CD4-positive, alpha-beta T cell treated with Interleukin-15 for 4 hours (primary cell): ENCODE data around the gene TP63.

Experiments used
- DNase-seq: peaks from one replicate; pipeline ENCODE4 v3.0.0-alpha.2; 2020; ENCODE audit warnings: low spot score

TP63 gene

GRCh38 chr3:189685291-189685690, 54.1 kb downstream of the TP63 start:
- DNase-seq = no peak

- no peak for DNase-seq
These were observed 54.7 kb downstream of the TP63 start for GRCh38 chr3:189685860-189686259.

GRCh38 chr3:189687475-189687874, 56.3 kb downstream of the TP63 start:
- DNase-seq = no peak

- DNase-seq = no peak
These were observed 57.1 kb downstream of the TP63 start for GRCh38 chr3:189688262-189688661.

GRCh38 chr3:189689625-189690024, 58.4 kb downstream of the TP63 start:
- no peak for DNase-seq

GRCh38 chr3:189690237-189690636, 59.0 kb downstream of the TP63 start:
- DNase-seq = no peak

GRCh38 chr3:189690672-189691071, 59.5 kb downstream of the TP63 start:
- DNase-seq = no peak

GRCh38 chr3:189695400-189695799, 64.2 kb downstream of the TP63 start:
- no peak for DNase-seq

- no peak for DNase-seq
These were observed 67.6 kb downstream of the TP63 start for GRCh38 chr3:189698811-189699210.

GRCh38 chr3:189699885-189700284, 68.7 kb downstream of the TP63 start:
- DNase-seq = no peak

- DNase-seq = no peak
These were observed 71.0 kb downstream of the TP63 start for GRCh38 chr3:189702066-189702646.

GRCh38 chr3:189703865-189704264, 72.7 kb downstream of the TP63 start:
- no peak for DNase-seq

- DNase-seq = no peak
These were observed 77.2 kb downstream of the TP63 start for GRCh38 chr3:189708375-189708774.

- DNase-seq = no peak
These were observed 79.6 kb downstream of the TP63 start for GRCh38 chr3:189710620-189711402.

- no peak for DNase-seq
These were observed 81.8 kb downstream of the TP63 start for GRCh38 chr3:189712906-189713483.

- DNase-seq = no peak
These were observed 84.1 kb downstream of the TP63 start for GRCh38 chr3:189714991-189715961.

- DNase-seq = no peak
These were observed 87.0 kb downstream of the TP63 start for GRCh38 chr3:189718215-189718614.

GRCh38 chr3:189720736-189721417, 89.7 kb downstream of the TP63 start:
- no peak for DNase-seq

- no peak for DNase-seq
These were observed 90.9 kb downstream of the TP63 start for GRCh38 chr3:189721873-189722665.

GRCh38 chr3:189724356-189724755, 93.2 kb downstream of the TP63 start:
- no peak for DNase-seq

- DNase-seq = no peak
These were observed 95.1 kb downstream of the TP63 start for GRCh38 chr3:189726277-189726676.
